HTR-8/SVneo (cell line): ENCODE data around the gene SETD4.
"Not testable (repeated sequence)": the region's sequence is repeated elsewhere in the genome, so short reads cannot be mapped to it uniquely, and the experiment has no call there.

Source experiments
- DNase-seq: peaks from one replicate; pipeline ENCODE4 v3.0.0; 2011; ENCODE audit warnings: low spot score, mixed read lengths; ENCODE audit not compliant: insufficient read length
- FAIRE-seq: peaks from 2 replicates; lab custom pipeline; 2011; peaks lifted over from hg19 to GRCh38; lab: Jason Lieb, UNC

Gene SETD4, protein sequence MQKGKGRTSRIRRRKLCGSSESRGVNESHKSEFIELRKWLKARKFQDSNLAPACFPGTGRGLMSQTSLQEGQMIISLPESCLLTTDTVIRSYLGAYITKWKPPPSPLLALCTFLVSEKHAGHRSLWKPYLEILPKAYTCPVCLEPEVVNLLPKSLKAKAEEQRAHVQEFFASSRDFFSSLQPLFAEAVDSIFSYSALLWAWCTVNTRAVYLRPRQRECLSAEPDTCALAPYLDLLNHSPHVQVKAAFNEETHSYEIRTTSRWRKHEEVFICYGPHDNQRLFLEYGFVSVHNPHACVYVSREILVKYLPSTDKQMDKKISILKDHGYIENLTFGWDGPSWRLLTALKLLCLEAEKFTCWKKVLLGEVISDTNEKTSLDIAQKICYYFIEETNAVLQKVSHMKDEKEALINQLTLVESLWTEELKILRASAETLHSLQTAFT

GRCh38 chr21:36060159-36060921 is at the start of gene SETD4:
TSS of gene SETD4 (minus strand) at chr21:36060526. CDS start at chr21:36058888, 1,638 bp downstream.
- DNase-seq (peak; percentile 94), FAIRE-seq (peak; percentile 92)

GRCh38 chr21:36109868-36110267 is 49.5 kb upstream of the SETD4 start:
- DNase-seq = no peak
- no peak for FAIRE-seq

DNA sequence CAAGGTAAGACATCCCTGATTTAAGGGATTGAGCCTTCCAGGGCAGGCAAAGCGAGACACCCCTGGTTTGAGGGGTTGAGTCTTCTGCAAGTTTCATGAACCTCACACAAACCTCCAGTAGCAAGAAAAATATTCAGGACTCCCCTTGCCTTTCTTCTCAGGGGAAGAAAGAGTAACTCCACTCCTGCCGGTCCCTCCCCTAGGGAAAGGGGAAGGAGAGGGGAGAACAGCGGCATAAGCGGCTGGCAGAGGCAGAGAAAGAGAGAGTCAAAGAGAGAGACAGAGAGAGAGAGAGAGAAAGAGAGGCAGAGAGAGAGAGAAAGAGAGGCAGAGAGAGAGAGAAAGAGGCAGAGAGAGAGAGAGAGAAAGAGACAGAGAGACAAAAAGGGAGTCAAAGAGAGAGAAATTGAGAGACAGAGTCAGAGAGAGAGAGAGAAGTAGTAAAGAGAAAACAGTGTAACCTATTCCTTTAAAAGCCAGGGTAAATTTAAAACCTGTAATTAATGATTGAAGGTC is 45.1 kb upstream of the SETD4 start:
- no peak for DNase-seq
- no peak for FAIRE-seq

DNA sequence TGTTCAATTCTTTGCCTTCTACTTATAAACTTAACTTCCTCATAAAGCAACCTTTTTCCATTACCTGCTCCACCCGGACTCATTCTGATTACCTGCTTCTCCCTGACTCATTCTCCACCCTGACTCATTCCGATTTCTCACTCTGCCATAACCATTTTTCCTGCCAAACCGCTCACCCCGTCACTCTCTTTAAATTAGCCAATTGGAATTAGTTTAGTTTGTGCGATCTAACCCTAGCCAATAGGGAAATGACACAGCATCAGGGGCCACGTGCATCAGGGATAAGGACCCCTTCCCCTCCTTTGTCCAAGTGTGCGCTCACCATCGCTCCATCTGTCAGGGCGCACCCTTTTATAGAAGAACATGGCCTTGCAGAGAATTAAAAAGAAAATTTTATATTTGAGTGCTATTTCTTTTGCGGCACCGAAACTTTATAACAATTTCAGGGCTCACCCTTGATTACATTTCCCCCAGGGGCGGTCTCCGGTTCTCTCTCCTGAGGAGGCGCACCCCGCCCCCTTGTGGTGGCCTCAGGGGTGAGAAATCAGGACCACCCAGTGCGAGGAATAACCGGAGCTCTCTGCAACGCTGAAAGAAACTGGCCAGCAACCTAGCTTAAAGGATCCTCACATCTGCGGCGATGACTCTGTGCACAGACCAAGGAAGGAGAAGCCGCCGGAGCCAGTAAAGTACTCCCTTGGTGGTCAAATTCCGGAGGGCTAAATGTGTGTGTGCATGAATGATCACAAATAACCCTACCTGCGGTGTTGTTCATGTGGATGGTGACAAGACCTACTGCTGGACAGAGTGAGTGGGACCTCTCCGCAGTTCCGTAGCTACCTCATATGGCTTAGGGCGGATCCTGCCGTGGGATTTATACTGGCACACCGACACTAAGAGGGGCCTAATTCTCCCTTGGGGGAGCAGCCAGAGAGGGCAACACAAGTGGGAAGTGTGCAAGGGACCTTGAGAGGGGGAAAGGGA is 44.3 kb upstream of the SETD4 start:
- FAIRE-seq (no peak), DNase-seq (no peak)

GRCh38 chr21:36103434-36103833 is 43.1 kb upstream of the SETD4 start:
- FAIRE-seq (no peak), DNase-seq (no peak)

DNA sequence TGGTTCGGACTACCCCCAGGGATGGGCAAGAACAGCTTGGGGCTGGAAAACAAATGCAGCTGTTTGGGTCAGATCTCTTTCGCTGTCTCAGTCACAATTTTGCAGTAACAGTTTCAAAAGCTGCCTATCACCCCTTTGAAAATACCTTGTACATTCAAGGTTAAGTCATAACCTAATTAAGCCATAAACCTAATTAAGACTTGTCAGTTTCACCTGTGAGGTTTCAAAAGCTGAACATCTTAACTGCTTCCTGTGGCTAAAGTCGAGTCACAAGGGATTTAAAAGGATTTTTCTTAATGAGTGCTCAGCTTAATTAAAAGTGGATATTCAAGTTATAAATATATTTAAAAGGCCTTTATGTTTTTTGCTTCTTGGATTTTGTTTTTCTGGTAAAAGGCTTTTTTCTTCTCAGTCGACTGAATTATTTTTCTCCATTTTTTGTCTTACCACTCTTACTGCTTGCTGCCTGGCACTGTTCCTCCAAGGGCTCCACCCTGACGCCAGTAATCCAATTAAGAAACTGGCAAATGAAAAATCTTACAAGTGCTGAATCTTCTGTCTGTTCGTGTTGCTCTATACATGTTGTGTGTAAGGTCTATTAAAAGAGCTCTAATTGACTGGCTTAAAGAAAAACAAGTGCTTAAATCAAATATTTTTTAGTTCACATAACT is 40.8 kb upstream of the SETD4 start:
- DNase-seq = no peak
- no peak for FAIRE-seq

- not testable (repeated sequence) for DNase-seq, FAIRE-seq
These were observed 39.4 kb upstream of the SETD4 start for GRCh38 chr21:36099695-36100211.

DNA sequence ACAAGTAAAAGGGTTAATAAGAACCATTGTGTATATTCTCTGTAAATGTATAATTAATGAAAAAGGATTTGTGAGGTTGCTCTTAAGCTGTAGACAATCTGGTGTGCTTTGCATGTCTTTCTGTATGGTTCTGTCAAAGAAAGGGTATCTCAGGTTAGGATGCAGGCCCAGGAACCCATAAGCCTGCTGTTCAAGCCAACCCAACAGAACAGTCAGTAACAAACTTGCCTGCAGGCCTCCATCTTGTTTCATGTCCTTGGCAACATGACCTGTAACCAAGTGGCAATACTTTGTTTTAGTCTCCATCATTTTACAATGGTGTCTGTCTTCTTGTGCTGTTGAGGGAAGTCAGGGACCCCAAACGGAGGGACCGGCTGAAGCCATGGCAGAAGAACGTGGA is 38.7 kb upstream of the SETD4 start:
- no peak for FAIRE-seq
- no peak for DNase-seq

- FAIRE-seq (no peak), DNase-seq (no peak)
These were observed 37.8 kb upstream of the SETD4 start for GRCh38 chr21:36098182-36098532.

GRCh38 chr21:36097427-36098181 is 37.3 kb upstream of the SETD4 start:
- no peak for DNase-seq
- no peak for FAIRE-seq

GRCh38 chr21:36096398-36097290 is 36.3 kb upstream of the SETD4 start:
- DNase-seq (no peak), FAIRE-seq (no peak)

DNA sequence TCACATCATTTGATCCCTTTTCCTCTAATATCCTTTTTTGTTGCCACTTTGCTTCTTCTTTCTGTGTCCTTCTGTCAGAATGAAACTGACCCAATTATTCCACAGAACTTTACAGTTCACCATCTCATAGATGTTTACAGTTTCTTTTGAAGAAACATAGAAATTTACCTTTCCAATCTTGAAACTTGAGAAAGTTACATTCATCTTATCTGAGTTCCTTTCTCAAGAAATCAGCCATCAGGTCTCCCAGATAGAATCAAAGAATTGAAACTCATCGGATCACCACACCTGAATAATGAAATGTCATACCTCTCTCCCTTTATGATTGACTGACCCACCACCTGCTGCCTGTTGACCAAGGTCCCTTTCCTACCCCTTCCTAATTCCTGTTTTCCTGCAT is 33.2 kb upstream of the SETD4 start:
- no peak for FAIRE-seq
- no peak for DNase-seq

GRCh38 chr21:36092681-36093080 is 32.4 kb upstream of the SETD4 start:
- DNase-seq = no peak
- no peak for FAIRE-seq

GRCh38 chr21:36089946-36090345 is 29.6 kb upstream of the SETD4 start:
- no peak for FAIRE-seq
- no peak for DNase-seq

- DNase-seq (no peak), FAIRE-seq (no peak)
These were observed 27.2 kb upstream of the SETD4 start for GRCh38 chr21:36087362-36088138.

GRCh38 chr21:36082237-36082664 is 21.9 kb upstream of the SETD4 start:
- FAIRE-seq = no peak
- no peak for DNase-seq

GRCh38 chr21:36080386-36080785 is 20.1 kb upstream of the SETD4 start:
- FAIRE-seq = no peak
- DNase-seq = no peak
